Measurements from ENCODE around the gene NDUFA11. TPM values are rescaled to one million over a fixed set of nuclear protein-coding genes. Genes with fewer than 3 reads are reported as not detected.
"Not testable (repeated sequence)": the region's sequence is repeated elsewhere in the genome, so short reads cannot be mapped to it uniquely, and the experiment has no call there.

Gene NDUFA11
- polyA plus RNA-seq, 10 donors = 142 to 217 (median 157) TPM

GRCh38 chr19:5864725-5865486 is 38.7 kb downstream of the NDUFA11 start:
- DNase-seq = no peak

GRCh38 chr19:5864013-5864720 is 39.4 kb downstream of the NDUFA11 start:
- DNase-seq = no peak

GRCh38 chr19:5863030-5863665 is 40.4 kb downstream of the NDUFA11 start:
- no peak for DNase-seq

- DNase-seq = no peak
Observed at GRCh38 chr19:5857203-5858081, 46.1 kb downstream of the NDUFA11 start.

GRCh38 chr19:5855151-5855550 is 48.4 kb downstream of the NDUFA11 start:
- not testable (repeated sequence) for DNase-seq

- DNase-seq = not testable (repeated sequence)
Observed at GRCh38 chr19:5854121-5854520, 49.5 kb downstream of the NDUFA11 start.

- no peak for DNase-seq
Observed at GRCh38 chr19:5851302-5851701, 52.3 kb downstream of the NDUFA11 start, which contains the start of gene FUT3. Gene FUT3, minus strand, starts transcription at chr19:5851449.

- DNase-seq = peak in 1 of 3 donors; percentile 37
Observed at GRCh38 chr19:5850743-5851293, 52.8 kb downstream of the NDUFA11 start.

- no peak for DNase-seq
Observed at GRCh38 chr19:5850189-5850588, 53.4 kb downstream of the NDUFA11 start.

- not testable (repeated sequence) for DNase-seq
Observed at GRCh38 chr19:5848621-5849020, 55.0 kb downstream of the NDUFA11 start.

GRCh38 chr19:5847846-5848245 is 55.7 kb downstream of the NDUFA11 start:
- not testable (repeated sequence) for DNase-seq

Other genes with a start within 250 kb of the NDUFA11 start
- 100 to 1,000 TPM in 2 of 10 donors, 10 to 100 TPM in 8; 63.9 to 112 (median 74.4) TPM for gene MICOS13, start 223.3 kb downstream of the NDUFA11 start, polyA plus RNA-seq (ENCODE audit: insufficient read length in 10 of 10)
- gene HSD11B1L, start 222.8 kb downstream of the NDUFA11 start, polyA plus RNA-seq (ENCODE audit: insufficient read length in 10 of 10) = 1 to 10 TPM; 2.8 to 6.7 (median 5.1) TPM
- gene RPL36, start 213.5 kb downstream of the NDUFA11 start, polyA plus RNA-seq (ENCODE audit: insufficient read length in 10 of 10) = 1,000 to 10,000 TPM in 9 of 10 donors, 100 to 1,000 TPM in 1; 814 to 1,432 (median 1,156) TPM
- gene LONP1, start 183.6 kb downstream of the NDUFA11 start, polyA plus RNA-seq (ENCODE audit: insufficient read length in 10 of 10) = 10 to 100 TPM; 41.6 to 58.6 (median 46.8) TPM
- gene CATSPERD, start 183.2 kb downstream of the NDUFA11 start, polyA plus RNA-seq (ENCODE audit: insufficient read length in 10 of 10) = not detected
- 1 to 10 TPM in 9 of 10 donors, under 1 TPM in 1; 0.97 to 2.1 (median 1.5) TPM for gene PRR22, start 119.0 kb downstream of the NDUFA11 start, polyA plus RNA-seq (ENCODE audit: insufficient read length in 10 of 10)
- 10 to 100 TPM; 14.3 to 19.6 (median 17.1) TPM for gene DUS3L, start 112.6 kb downstream of the NDUFA11 start, polyA plus RNA-seq (ENCODE audit: insufficient read length in 10 of 10)
- 1 to 10 TPM in 2 of 10 donors, under 1 TPM in 8; 0.18 to 2.0 (median 0.33) TPM for gene NRTN, start 98.7 kb downstream of the NDUFA11 start, polyA plus RNA-seq (ENCODE audit: insufficient read length in 10 of 10)
- gene FUT6, start 64.1 kb downstream of the NDUFA11 start, polyA plus RNA-seq (ENCODE audit: insufficient read length in 10 of 10) = not detected
- under 1 TPM in 7 of 10 donors, not detected in 3; 0.07 to 0.43 (median 0.20) TPM for gene FUT3, start 52.3 kb downstream of the NDUFA11 start, polyA plus RNA-seq (ENCODE audit: insufficient read length in 10 of 10)
- under 1 TPM in 3 of 10 donors, not detected in 7; 0.08 to 0.17 (median 0.13) TPM for gene FUT5, start 33.2 kb downstream of the NDUFA11 start, polyA plus RNA-seq (ENCODE audit: insufficient read length in 10 of 10)
- gene VMAC, start 1.1 kb upstream of the NDUFA11 start, polyA plus RNA-seq (ENCODE audit: insufficient read length in 10 of 10) = 1 to 10 TPM; 2.5 to 5.0 (median 3.1) TPM
- gene CAPS, start 10.5 kb upstream of the NDUFA11 start, polyA plus RNA-seq (ENCODE audit: insufficient read length in 10 of 10) = 1 to 10 TPM; 3.2 to 8.3 (median 4.7) TPM
- 10 to 100 TPM; 38.4 to 50.4 (median 46.4) TPM for gene RANBP3, start 74.3 kb upstream of the NDUFA11 start, polyA plus RNA-seq (ENCODE audit: insufficient read length in 10 of 10)
- gene RFX2, start 206.7 kb upstream of the NDUFA11 start, polyA plus RNA-seq (ENCODE audit: insufficient read length in 10 of 10) = 10 to 100 TPM in 1 of 10 donors, 1 to 10 TPM in 9; 5.2 to 10.9 (median 6.9) TPM
- 1 to 10 TPM in 1 of 10 donors, under 1 TPM in 9; 0.11 to 1.5 (median 0.38) TPM for gene ACSBG2, start 231.9 kb upstream of the NDUFA11 start, polyA plus RNA-seq (ENCODE audit: insufficient read length in 10 of 10)